GM18873 (cell line): ENCODE results near the gene CACNA1H.

Experiments used
- ATAC-seq: cut with Tn5 transposase; IDR thresholded peaks from one replicate; pipeline ENCODE4 v1.9.1; 2021; ENCODE audit warnings: mild to moderate bottlenecking, moderate library complexity, moderate number of reproducible peaks; ENCODE audit not compliant: unreplicated experiment, low FRiP score

CACNA1H gene

DNA sequence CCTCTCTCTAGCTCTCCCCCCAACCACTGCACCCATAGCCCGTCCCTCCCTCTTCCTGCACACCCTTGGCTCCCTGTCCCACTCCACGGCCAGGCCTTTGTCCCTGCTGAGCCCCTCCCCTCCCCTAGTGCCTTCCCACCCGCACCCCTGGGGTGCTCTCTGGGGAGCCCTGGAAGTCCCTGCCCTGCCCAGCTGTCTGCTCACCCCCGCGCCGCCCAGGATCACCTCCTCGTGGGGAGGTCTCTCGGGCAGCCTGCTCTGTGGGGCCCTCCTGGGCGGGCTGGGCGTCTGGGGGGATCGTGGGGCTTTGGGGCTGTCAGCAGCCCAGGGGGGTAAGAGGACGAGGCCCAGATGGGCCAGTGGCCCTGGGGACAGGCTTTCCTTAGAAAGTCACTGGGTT, 18.1 kb downstream of the CACNA1H start:
- no peak for ATAC-seq

DNA sequence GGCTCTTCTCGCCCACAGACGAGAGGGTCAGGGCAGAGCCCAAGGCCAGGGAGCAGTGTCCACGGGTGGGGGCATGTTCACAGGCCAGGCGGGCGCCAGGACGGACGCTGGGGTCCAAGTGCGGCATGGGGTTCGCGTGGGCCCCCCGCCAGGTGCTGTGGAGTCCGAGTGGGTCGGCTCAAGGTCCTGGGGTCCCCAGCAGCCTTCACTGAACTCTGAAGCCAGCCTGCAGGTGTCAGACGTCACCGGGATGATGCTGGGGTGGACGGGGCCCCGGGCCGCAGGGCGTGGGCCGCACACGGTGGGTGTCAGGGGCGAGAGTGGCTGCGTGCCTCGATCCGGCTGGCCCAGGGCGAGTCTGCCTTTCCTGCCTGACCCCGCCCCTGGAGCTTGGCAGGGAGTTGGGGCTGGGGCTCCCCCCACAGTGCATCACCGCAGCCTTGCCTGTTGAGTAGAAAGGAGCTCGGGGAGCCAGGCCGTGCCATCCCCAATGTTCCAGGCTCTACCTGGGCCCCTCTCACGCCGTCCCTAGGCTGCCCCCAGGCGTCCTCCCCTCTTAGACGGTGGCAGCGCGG, 19.0 kb downstream of the CACNA1H start:
- ATAC-seq = no peak

DNA sequence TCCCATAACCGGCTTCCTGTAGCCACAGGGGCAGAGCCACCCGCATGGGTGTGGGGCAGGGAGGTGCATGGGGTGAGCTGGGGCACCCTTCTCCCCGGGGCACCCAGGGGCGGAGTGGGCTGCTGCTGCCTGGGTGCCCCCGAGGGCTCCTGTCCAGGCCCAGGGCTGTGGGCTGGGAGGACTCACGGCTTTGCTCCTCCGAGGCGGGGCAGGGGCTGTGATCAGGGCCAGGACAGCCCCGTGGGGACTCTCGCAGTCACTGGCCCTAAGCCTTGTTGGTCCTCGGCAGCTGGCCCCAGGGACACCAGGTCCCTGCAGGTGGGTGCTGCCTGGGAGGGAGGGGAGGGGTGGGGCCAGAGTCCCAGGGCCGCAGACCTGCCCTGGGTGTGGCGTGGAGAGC, 19.7 kb downstream of the CACNA1H start:
- no peak for ATAC-seq

DNA sequence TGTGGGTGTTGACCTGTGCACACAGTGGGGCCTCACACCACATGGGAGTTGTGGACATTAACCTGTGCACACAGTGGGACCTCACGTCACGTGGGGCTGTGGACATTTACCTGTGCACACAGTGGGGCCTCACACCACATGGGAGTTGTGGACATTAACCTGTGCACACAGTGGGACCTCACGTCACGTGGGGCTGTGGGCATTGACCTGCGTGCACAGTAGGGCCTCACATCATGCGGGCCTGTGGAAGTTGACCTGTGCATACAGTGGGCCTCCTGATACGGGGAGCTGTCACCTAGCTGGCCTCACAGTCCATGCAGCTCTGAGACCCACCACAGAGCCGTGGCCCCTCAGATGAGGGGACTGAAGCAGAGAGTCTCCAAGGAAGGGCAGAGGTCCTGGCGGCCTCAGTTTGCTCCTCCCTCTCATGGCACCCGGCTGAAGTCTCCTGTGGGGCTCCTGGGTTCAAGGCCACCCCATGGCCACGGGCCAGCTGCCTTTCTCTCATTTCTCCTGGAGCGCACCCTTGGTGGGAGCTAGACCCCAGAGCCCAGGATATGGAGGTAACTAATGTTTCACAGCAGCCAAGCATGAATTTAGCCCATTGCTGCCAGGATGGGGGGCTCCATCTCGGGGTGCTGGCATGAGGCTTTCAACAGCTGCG, 21.0 kb downstream of the CACNA1H start:
- no peak for ATAC-seq

DNA sequence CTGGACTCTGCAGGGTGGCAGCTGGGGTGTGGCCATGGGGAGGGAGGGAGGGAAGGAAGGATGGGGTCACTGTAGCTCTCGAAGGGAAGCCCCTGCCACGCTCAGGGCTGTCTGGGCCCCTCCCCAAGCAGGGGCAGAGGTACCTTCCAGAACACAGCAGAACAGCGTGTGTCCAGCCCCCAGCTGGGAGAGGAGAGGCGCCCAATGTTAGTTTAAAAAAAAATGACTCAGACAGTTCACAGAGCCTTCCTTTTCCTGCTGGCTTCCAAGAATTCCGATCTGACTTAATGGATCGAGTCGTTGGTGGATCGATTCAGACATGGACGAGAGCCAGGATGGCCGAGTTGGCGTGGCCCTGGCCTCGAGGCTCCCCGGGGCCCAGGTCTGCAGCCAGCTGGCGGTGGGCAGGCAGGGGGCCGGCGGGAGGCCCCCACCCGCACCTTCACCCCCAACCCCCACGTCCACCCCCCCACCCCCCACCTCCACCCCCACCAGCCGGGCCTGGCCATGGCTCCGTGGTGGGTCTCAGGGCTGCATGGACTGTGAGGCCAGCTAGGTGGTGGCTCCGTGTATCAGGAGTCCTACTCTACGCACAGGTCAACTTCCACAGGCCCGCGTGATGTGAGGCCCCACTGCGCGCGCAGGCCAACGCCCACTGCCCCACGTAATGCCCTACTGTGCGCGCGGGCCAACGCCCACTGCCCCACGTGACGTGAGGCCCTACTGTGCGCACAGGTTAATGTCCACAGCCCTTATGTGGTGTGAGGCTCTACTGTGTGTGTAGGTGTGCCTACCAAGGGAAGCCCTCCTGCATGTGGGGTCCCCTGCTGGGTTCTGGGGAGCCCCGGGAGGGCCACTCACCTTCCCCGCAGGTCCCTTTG, 21.8 kb downstream of the CACNA1H start:
- ATAC-seq = no peak

DNA sequence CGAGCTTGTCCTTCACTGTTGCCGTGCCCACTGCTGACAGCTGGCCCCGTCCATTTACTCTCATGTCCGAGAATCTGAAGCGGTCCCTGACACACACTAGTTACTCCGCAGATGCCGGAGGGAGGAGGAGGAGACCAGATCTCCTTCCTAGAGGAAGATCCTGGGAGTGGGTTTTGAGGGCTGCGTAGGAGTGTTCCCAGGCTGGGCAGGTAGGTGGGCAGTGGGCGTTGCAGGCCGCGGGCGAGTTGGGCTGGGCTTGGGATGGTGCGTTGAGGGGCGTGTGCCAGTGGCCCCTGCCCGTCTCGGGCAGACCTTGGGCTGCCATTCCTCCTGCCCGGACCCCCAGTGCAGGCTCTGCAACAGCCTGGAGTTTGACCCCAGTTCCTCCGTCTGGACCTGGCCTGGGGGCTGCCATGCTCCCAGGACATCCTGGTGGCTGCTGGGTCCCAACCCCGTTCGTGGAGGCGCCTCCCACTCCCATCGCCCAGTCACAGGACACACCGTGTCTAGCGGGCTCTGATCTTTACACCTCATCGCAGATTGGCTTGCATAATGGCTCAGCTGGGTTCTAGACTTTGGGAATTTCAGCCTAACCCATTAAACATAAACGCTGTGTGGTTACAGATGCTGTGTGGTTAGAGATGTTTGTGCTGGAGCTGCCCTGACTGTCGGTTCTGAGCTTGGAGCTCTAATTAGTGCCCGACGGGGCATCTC, 22.8 kb downstream of the CACNA1H start:
- no peak for ATAC-seq

DNA sequence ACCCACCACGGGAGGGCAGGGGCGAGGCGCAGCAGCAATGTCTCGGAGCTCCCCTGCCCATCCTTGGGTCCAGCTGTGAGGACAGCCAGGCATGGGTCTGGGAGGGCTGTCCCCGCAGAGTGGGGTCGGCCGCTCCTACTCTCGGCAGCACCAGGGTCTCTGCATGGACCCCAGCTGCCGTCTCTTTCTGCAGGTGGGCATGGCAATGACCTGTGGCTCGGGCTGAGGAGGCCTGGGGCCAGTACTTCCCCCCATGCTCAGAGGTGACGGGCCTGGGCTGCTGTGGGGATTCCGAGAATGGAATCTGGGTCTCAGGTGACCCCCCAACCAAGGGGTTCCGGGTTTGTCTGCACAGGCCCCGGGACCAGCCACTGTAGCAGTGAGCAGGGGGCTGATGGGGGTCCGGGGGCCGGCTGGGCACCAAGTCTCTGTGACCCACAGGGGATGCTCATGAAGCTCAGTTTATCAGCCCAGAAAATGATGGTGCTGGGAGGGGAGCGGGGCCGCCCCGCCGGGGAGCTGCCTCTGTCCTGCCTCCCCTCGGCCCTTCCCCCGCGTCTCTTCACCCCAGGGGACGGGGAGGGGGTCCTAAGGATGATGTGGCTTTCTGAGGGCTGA, 23.5 kb downstream of the CACNA1H start:
- ATAC-seq = no peak

DNA sequence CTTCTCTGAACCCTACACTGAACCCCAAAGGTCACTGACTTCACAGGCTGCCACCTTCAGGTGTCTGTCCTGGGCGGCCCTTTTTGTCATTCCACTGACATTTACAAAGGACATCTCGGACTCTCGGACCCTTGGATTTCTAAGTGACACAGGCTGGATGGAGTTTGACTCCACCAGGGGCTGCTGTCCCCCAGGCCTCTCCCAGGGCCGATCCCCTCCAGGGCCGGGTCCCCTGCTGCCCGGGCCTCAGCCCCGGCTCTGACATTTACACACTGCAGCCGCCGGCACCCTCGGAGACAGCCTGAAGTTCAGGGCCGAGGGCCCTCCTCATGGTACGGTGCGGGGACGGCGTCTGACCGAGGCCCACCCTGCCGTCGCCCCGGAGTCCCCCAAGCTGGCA, 24.1 kb downstream of the CACNA1H start:
- ATAC-seq = no peak

DNA sequence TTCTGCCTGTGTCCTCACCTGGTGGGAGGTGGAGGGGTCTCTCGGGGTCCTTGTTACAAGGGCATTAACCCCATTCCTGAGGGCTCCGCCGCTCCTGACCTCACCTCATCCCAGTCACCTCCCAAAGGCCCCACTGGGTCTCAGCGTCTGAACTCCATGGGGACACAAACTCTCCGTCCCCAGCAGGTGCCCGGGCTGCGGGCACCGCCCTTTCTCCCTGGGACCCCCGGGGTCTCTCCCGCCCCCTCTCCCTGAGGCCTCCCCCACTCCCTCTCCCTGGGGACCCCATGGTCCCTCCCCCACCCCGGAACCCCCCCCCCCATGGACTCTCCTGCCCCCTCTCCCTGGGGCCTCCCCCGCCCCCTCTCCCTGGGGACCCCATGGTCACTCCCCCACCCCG, 24.8 kb downstream of the CACNA1H start:
- no peak for ATAC-seq

DNA sequence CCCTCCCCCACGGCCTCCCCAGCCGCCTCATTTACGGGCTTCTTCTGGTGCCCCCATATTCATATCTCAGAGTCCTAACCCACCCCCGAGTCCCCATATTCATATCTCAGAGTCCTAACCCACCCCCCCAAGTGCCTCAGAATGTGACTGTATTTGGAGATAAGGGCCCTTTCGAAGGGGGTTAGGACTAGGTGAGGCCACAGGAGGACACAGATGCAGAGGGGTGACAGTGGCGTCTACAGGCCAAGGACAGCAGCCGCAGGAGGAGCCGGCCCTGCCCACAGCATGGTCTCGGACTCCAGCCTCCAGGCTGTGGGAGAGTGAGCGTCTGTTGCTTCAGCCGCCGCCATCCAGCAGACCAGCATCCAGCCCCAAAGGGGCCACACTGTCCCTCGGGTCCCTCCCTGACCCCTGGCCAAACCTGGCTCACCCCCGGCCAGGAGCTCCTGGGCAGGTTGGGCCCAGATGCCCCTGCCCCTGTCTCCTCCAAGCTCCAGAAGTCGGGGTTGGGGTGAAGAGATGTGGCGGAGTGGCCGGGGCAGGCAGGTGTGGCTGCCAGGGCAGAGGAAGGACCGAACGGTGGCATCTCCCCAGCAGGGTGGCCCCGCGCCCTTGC, 25.5 kb downstream of the CACNA1H start:
- ATAC-seq = no peak

DNA sequence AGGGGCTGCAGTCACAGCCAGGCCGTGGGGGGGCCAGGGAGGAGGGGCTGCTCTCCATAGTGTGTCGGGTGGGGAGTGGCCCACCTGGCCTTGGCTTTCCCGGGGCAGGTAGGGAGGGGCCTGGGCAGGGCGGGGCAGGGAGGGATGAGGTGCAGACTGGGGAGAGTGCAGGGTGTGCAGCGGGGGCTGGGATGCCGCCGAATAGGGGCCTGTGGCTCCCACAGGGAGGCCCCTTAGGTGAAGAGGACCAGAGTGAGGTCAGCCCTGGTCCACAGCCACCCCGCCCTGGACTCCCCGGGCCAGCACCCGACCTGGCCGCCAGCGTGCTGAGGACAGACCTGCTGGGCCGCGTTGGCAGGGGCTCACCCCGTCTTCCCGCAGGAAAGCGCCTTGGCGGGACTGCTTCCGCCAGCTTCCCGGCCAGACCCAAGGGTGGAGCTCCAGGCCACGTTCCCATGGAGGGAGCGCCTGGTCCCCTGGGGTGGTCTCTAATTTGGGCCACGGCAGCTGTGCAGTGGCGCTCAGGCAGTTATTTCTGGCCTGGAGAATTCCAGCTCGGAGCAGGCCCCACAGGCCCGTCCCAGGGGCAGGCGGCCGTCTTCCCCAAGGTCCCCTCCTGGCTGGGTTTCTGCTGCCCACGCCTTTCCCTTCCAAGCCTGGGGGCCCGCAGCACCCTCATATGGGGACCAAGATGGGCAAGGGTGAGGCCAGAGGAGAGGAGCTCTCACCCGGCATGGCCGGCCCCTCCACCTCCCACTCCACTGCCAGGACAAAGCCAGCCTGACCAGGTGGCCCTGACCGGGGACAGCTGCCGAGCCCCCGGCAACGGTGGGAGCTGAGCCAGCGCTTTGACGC, 27.9 kb downstream of the CACNA1H start:
- no peak for ATAC-seq

DNA sequence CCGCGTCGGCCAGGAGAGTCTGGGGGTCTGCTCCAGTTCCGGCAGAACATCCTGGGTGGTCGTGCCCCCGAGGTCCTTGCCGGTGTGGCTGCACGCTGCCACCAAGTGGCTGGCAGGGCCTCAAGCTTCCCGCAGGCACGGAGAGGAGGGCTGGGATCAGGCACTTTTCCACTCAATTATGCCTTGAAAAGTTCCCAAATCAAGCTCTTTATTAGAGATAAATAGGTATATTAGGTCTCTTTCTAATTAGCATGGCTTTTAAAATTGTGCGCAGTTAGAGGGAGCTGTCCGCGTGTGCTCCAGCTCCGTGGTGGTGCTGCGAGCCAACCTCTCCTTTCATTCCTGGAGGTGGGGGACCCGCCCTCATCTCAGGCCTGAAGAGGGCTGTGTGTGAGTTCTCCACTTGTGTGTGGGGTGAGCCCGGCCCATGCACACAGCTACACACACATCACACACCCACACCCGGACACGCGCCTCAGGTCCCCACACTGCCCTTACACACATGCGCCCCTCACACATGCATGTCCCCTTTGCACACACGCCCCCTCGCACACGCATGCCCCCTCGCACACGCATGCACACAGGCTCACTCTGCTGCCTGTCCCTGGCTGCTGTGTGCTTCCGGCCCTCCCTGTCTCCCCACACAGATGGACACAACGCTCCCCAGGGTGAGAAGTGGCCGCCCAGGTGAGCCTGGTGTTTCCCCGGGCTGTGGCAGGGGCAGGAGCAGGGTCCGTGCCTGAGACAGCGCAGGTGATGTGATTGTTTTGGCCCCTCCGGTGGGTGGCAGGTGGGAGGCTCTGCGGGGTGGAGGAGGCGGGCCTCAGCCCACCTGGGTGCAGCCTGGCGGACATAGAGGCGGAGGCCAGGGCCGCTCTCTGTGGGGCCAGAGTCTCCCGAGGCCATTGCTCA, 28.8 kb downstream of the CACNA1H start:
- ATAC-seq = no peak

DNA sequence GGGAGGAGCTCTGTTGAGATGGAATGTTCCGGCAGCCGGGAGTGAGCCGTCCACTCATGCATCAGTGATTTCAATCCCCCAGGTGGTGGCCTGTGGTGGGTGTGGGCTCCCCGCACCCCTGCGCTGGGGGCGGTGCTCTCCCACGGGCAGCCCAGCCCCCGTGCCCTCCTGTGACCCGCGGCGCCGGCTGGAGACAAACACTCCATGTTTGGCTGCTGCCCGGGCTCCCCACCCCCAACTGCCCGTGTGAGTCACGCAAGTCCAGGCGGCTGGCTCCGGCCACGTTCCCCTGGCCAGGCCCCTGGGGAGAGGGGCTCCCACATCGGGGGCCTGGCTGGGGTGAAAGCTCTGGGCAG, 29.4 kb downstream of the CACNA1H start:
- ATAC-seq = no peak

DNA sequence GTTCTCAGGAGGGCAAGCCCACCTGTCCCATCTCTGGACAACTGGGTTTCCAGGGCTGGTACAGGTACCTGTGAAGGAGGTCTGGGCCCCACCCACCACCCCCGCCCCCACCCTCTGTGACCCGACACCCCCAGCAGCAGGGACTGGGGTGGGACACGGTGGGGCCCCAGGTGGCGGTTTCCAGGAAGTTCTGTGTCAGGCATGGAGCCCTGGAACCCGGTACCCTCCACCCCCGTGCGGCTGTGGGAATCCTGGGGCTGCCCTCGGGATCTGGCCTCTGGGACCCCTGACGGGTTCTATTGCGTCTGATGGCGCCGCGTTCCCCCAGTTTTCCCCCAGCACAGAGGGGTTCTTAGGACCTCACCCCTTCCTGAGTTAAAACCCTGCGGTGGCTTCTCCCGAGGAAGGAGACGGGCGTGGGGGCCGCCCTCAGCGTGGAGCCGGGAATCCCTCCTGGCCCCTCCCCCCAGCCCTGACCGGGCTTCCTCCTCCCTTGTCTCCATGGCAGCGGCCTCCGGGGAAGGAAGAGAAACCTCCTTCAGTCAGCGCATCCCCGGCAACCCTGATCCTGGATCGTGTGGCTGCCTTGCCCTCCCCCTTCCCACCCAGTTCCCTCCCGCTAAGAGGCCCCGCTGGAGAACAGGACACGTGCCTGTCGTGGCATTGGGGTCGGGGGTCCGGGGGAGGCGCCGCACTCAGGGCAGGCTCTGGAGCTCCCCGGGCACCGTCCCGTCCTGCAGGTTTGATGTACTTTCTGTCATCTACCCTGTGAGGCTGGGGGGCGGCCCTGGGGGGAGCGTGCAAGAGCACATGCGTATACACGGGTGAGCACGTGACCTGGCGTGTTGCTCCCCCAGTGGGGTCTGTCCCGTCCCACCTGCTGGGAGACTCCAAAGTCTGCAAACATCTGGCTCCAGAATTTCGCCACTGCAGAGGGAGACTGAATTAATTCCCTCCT, 30.3 kb downstream of the CACNA1H start:
- ATAC-seq = no peak

DNA sequence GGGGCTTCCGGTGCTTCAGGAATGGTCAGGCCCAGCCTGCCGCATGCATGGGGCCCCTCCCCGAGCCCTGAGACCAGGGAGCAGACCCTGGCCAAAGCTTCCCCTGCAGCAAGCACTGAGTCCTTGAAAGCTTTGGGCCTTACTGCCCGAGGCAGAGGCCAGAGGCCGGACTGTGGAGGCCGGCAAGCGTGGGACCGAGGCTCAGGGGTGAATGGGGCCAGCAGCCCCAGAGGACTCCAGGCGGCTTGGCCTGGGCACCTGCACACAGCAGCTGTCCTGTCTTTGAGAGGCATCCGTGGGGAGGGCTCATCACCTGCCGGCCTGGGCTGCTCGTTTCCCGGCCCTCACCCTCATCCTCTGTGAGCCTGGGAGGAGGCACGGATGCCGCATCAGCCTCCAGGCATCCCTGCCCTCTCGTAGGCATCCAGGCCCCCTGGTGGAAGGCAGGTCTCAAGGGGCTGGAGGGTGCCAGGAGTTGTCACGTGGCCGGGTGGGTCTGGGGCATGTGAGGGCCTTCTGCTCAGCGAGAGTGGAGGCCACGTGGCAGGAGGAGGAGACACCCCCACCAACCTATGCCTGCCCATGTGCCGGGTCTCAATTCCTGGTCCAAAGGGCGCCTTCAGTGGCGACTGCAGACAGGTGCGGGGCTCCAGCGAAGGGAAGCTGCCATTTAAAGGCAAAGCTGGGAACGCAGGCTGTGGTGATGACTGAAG, 31.4 kb downstream of the CACNA1H start:
- ATAC-seq = no peak

DNA sequence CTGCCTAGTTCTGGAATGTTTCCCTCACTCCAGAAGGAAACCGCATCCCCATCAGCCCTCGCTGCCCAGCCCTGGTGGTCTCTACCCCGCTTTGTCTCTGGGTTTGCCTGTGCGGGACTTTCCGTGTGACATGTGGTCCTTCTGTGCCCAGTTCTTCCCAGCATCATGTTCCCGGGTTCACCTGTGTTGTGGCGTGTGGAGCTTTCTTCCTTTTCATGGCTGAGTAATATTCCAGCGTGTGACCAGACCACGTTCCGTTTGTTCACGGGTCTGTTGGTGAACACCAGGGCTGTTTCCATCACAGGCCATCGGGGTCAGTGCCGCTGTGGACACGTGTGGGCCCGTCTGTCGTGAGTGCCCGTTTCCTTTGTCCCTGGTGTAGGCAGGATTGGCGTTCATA, 32.1 kb downstream of the CACNA1H start:
- no peak for ATAC-seq
